DND-41 (cell line): ENCODE measurements around the gene SAMD10.

Source experiments
- ATAC-seq: fragments of 200-7000 bp; cut with Tn5 transposase; 3 replicates; pipeline ENCODE4 v1.9.1; 2021; ENCODE audit warnings: low read depth; ENCODE audit not compliant: insufficient read depth
- DNase-seq: peaks from one replicate; pipeline ENCODE4 v3.0.0-alpha.2; 2020
- H2AFZ ChIP-seq: 2 replicates; pipeline ENCODE4 v1.6.0; 2012; ENCODE audit warnings: low read depth, low read length
- H3K27ac ChIP-seq: 2 replicates; pipeline ENCODE4 v1.5.1; 2012; ENCODE audit warnings: low read length, inconsistent platforms
- H3K27me3 ChIP-seq: fragments of 200-600 bp; sonication (generic); 2 replicates; pipeline ENCODE4 v1.6.0; 2012; ENCODE audit warnings: low read length, mild to moderate bottlenecking, inconsistent platforms; ENCODE audit not compliant: insufficient read depth, poor library complexity
- H3K36me3 ChIP-seq: 2 replicates; pipeline ENCODE4 v1.5.1; 2012; ENCODE audit warnings: low read length, inconsistent platforms; ENCODE audit not compliant: insufficient read depth
- H3K4me1 ChIP-seq: 2 replicates; pipeline ENCODE4 v1.5.1; 2012; ENCODE audit warnings: mild to moderate bottlenecking, low read length; ENCODE audit not compliant: insufficient read depth
- H3K4me2 ChIP-seq: 2 replicates; pipeline ENCODE4 v1.6.0; 2012; ENCODE audit warnings: mild to moderate bottlenecking, moderate library complexity, low read length, inconsistent platforms; ENCODE audit not compliant: insufficient read depth
- H3K4me3 ChIP-seq, 2 experiments: fragments of 200-600 bp in 1 of 2; shearing (Covaris generic) in 1 of 2; 2 replicates each; pipeline ENCODE4 v1.5.1; 2012 to 2016; ENCODE audit warnings: inconsistent platforms in 2 of 2, low read length in 2 of 2, mild to moderate bottlenecking in 2 of 2, low read depth in 1 of 2, moderate library complexity in 1 of 2
- H3K79me2 ChIP-seq: 2 replicates; pipeline ENCODE4 v1.6.0; 2012; ENCODE audit warnings: low read length, inconsistent platforms; ENCODE audit not compliant: insufficient read depth
- H3K9ac ChIP-seq: 2 replicates; pipeline ENCODE4 v1.6.0; 2012; ENCODE audit warnings: low read depth, mild to moderate bottlenecking, inconsistent platforms, low read length, moderate library complexity
- H3K9me3 ChIP-seq: 2 replicates; pipeline ENCODE4 v1.5.1; 2012; ENCODE audit warnings: low read length, moderate library complexity, mild to moderate bottlenecking, inconsistent platforms; ENCODE audit not compliant: insufficient read depth, severe bottlenecking
- H4K20me1 ChIP-seq: 2 replicates; pipeline ENCODE4 v1.6.0; 2012; ENCODE audit warnings: low read length; ENCODE audit not compliant: insufficient read depth
- CTCF ChIP-seq: IDR thresholded peaks from 2 replicates; pipeline ENCODE4 v1.5.1; 2012; ENCODE audit warnings: borderline replicate concordance, low read length, moderate library complexity, mild to moderate bottlenecking; ENCODE audit not compliant: poor library complexity, severe bottlenecking; ENCODE audit errors: extremely low read depth
- EZH2 ChIP-seq: IDR thresholded peaks from 3 replicates; pipeline ENCODE4 v1.6.1; 2012; ENCODE audit warnings: borderline replicate concordance, low read depth, mild to moderate bottlenecking, moderate library complexity, low read length, inconsistent platforms; ENCODE audit not compliant: severe bottlenecking

SAMD10 gene

GRCh38 chr20:64025101-64025825 lies 45.8 kb upstream of the SAMD10 start:
- no peak for ATAC-seq
- H3K27ac ChIP-seq = no peak overlapping the region
- H3K4me3 ChIP-seq = no peak overlapping the region
- peaks cover 98% of the 10 kb centered on the region for H3K36me3 ChIP-seq
- H3K9me3 ChIP-seq = no peaks in the 10 kb centered on the region
- DNase-seq = no peak
- H3K4me2 ChIP-seq = no peak overlapping the region
- no peaks in the 10 kb centered on the region for H3K4me1 ChIP-seq
- H4K20me1 ChIP-seq = peaks cover 50% of the 10 kb centered on the region
- no peak overlapping the region for H2AFZ ChIP-seq
- H3K27me3 ChIP-seq = no peaks in the 10 kb centered on the region
- H3K9ac ChIP-seq = no peak overlapping the region
- H3K79me2 ChIP-seq = peaks cover 6% of the 10 kb centered on the region
- TF ChIP-seq CTCF (no peak), EZH2 (no peak)

- no peak overlapping the region for H3K27ac ChIP-seq
- H3K36me3 ChIP-seq = peaks cover 97% of the 10 kb centered on the region
- TF ChIP-seq CTCF = no peak
- no peak for TF ChIP-seq EZH2
- H3K9me3 ChIP-seq = no peaks in the 10 kb centered on the region
- ATAC-seq (no peak), DNase-seq (no peak)
- H3K4me3 ChIP-seq = no peak overlapping the region
- H3K4me1 ChIP-seq = no peaks in the 10 kb centered on the region
- peaks cover 50% of the 10 kb centered on the region for H4K20me1 ChIP-seq
- no peak overlapping the region for H2AFZ ChIP-seq
- no peak overlapping the region for H3K9ac ChIP-seq
- H3K79me2 ChIP-seq = peaks cover 6% of the 10 kb centered on the region
- H3K4me2 ChIP-seq = no peak overlapping the region
- H3K27me3 ChIP-seq = no peaks in the 10 kb centered on the region
Observed at GRCh38 chr20:64024141-64024990, 44.9 kb upstream of the SAMD10 start.

GRCh38 chr20:64023361-64024140 lies 44.1 kb upstream of the SAMD10 start:
- Histone ChIP-seq H2AFZ (no peak overlapping the region), H4K20me1 (peaks cover 50% of the 10 kb centered on the region), H3K9me3 (no peaks in the 10 kb centered on the region), H3K9ac (no peak overlapping the region), H3K36me3 (peaks cover 98% of the 10 kb centered on the region), H3K27me3 (no peaks in the 10 kb centered on the region), H3K27ac (no peak overlapping the region), H3K4me3 (no peak overlapping the region), H3K79me2 (peaks cover 6% of the 10 kb centered on the region), H3K4me2 (no peak overlapping the region), H3K4me1 (no peaks in the 10 kb centered on the region)
- ATAC-seq = no peak
- no peak for DNase-seq
- TF ChIP-seq EZH2 = no peak
- no peak for TF ChIP-seq CTCF
